GM18508 (cell line): ENCODE data around the gene SPC24.
A peak's percentile ranks its signal among the peaks of the same experiment; 100 is the strongest.

Experiments
- ATAC-seq: cut with Tn5 transposase; IDR thresholded peaks from one replicate; pipeline ENCODE4 v1.9.1; 2021; ENCODE audit warnings: moderate number of reproducible peaks; ENCODE audit not compliant: insufficient read depth, unreplicated experiment

SPC24 gene, protein sequence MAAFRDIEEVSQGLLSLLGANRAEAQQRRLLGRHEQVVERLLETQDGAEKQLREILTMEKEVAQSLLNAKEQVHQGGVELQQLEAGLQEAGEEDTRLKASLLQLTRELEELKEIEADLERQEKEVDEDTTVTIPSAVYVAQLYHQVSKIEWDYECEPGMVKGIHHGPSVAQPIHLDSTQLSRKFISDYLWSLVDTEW

DNA sequence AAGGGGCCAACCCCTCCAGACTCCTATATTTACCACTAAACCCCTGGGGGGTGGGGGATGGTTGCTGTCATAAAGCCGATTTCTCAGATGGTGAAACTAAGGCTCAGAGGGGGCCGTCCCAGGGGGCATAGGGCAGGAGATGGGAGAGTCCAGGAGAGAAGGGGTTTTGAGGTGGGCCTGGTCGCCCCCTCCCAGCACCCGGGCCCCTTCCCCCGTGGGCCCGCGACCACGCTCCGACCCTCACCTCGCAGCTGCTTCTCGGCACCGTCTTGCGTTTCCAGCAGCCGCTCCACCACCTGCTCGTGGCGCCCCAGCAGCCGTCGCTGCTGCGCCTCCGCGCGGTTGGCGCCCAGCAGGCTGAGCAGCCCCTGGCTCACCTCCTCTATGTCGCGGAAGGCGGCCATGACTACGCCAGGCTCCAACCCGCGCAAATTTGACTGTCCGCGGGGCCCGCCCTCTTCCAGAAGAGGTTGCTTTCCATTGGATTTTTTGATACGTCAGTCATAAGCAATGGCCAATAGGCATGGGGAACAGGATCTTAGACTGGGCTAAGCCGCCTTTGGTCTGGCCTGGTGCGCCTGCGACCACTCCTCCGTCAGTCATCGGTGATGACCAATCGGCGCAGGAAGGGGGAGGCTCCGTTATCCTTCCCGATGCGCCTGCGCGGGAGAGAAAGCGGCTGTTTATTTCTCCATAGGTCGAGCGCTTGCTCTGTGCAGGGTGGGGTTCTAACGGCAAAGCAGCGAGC, at the start of gene SPC24:
SPC24 (minus strand) TSS at position 410 of the 748 bp plus-strand sequence; CDS start at position 404, 6 bp downstream.
- ATAC-seq: peak; percentile 97

DNA sequence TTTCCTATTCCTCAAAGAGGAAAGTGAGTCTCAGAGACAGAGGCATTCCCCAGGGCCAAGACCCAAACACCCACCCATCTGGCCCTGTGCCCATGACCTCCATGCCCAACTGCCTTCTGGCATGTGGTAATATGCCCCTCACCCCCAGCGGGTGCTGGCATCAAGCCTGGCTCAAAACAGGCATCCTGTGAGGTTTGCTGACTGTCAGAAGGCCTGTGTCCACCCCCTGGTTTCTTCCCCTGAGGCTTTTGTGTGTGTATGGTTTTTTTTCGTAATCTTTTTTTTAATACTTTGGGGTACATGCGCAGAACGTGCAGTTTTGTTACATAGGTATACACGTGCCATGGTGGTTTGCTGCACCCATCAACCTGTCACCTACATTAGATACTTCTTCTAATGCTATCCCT, 49.4 kb upstream of the SPC24 start:
- ATAC-seq: no peak

DNA sequence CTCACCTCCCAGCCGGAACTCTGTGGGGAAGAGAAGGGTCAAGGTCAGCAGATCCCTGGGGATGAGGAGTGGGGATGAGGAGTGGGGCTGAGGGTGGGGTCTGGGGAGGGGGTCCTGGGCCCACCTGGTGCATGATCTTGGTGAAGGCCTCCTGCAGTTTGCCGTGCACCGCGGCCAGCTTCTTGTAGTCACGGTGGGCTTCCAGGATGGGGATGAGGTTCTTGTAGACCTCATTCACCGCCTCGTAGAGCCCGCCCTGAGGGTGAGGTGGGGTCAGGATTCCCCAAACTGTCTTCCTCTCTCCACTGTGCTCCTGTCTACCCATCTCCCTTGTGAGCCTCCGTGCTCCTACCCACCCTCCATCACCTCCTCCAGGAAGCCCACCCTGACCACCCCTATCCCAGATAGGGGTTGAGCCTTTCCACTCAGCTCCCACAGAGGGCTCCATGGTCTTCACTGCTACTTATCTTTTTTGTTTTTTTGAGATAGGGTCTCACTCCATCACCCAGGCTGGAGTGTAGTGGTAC, 48.6 kb upstream of the SPC24 start:
- ATAC-seq: no peak

DNA sequence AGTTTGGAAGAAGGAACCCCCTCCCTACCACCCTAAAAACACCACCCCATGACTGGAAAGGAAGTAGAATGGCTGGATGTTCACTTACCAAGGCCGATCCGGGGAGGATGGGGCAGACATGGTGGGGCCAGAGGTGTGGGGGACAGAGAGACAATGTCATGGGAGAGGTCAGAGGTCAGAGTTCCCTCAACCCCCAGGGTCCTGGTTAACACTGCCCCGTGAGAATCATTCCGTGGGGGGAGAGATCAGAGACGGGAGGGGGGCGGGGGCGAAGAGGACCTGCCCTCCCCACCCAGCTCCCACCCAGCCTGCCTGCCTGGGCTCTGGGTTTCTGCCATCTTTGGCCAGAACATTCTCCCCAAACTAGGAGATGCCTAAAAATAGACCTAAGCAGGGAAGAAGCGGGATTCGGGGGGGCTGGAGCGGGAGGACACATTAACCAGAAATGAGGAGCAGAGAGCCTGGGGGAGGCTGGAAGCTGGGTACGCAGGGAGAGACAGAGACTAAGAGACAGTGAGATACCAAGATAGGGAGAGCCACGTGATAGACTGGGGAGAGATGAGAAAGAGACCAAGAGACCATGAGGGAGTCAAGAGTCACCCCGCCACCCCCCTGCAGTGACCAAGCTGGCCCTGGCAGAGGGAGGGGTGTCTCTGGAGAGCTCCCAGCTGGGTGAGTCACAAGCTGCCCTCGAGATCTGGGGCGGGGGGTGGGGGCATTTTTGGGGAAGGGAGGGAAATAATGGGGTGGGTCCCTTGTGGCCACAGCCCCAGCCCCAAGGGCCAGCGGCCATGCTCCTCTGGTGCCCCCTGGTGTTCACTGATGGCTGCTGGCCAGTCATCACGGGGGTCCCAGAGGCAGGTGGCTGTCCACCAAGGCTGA, 47.9 kb upstream of the SPC24 start:
- no peak for ATAC-seq

DNA sequence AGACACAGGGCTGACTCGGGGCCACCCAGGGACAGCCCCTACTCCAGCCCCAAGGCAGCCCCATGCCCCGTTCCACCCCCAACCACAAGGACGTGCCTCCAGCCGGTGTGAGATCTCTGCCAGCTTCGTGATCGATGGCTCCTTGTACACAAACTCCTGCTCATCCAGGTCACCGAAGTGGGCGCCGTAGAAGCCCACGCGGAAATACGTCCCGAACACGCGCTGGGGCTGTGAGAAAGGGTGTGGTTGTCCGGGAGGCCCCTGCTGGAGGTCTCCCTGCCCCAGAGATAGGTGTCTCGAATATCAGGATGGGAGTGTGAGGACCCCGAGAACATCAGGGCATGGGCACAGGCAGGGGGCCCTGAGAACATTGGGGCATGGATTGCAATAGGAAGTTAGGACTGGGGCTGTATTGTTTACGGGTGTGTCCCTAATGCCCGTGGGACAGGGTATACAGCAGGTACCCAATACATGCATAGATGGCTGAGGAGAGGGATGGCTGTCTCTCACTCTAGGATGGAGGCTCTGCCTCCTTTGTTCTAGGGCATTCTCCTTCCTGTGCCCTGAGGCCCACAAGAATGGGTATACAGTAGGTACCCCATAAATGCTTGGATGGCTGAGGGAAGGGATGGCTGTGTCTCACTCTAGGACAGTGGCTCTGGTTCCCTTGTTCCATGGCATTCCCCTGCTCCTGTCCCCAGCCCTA, 47.1 kb upstream of the SPC24 start:
- no peak for ATAC-seq

DNA sequence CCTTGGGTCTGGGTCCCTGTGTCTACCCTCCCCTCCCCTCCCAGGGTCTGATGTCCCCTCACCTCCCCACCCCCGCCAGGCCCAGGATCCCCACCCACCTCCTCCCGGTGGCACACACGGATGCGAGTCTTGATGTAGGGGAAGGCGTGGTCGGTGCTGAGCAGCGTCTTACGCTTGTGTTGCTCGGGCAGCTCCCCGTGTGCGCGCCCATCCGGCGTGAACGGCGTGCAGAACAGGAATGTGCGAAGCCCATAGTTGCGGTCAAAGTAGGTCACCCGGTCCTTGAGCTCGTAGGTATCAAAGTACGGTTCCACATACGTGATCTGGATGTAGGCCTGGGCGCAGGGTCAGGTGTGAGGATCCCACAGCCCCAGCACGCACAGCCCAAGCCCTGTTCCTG, 46.2 kb upstream of the SPC24 start:
- no peak for ATAC-seq

DNA sequence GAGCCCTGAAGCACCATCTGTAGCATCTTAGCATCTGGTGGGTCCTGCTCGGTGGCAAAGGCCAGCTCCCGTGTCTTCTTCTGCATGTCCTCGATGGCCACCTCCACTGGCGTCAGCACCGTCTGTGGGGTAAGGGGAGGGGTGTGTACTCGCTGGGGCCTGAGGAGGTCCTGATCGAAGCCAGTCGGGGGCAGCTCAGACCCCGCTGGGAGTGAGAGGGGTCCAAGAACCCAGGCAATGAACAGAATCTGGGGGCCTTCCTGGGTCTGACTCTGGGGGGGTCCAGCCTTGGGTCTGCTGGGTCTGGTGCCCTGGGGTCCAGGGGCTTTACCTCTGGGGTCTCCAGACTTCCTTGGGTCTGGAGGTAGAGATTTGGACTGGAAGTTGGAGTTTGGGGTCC, 45.3 kb upstream of the SPC24 start:
- no peak for ATAC-seq

DNA sequence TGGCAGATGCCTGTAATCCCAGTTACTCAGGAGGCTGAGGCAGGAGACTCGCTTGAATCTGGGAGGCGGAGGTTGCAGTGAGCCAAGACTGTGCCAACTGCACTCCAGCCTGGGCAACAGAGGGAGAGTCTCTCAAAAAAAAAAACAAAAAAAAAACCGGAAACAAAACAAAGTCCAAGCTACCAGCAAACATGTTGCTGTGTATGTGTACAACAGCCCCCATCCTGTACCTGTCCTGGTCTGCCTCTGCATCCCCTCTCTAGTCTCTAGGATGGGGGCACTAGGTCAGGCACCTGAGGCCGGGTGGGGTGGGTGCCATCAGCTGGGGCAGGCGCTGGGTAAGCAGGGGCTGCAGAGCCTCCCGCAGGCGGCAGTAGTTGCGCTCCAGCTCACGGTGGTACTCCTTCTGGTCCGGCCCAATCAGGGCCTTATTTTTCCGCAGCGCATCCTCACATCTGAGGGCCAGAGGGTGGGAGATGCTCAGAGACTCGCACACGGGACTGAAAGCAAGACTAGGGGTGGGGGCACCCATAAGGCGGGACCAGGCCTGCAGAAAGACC, 44.5 kb upstream of the SPC24 start:
- ATAC-seq: no peak

DNA sequence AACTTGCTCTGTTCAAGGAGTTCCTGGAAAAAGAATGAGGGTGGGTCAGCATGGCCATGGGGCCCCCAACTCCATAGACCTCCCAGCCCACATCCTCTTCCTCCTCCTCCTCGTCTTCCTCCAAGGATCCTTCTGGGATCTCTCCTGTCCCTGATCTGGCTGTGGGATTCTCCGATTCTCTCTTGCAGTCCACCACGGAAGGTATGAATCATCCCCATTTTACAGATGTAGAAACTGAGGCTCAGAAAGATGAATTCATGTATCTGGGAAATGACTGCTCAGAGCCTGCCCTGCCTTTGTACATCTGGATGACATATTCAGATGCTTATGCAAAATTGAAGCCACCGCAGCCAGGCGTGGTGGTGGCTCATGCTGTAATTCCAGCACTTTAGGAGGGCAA, 43.9 kb upstream of the SPC24 start:
- ATAC-seq: no peak

DNA sequence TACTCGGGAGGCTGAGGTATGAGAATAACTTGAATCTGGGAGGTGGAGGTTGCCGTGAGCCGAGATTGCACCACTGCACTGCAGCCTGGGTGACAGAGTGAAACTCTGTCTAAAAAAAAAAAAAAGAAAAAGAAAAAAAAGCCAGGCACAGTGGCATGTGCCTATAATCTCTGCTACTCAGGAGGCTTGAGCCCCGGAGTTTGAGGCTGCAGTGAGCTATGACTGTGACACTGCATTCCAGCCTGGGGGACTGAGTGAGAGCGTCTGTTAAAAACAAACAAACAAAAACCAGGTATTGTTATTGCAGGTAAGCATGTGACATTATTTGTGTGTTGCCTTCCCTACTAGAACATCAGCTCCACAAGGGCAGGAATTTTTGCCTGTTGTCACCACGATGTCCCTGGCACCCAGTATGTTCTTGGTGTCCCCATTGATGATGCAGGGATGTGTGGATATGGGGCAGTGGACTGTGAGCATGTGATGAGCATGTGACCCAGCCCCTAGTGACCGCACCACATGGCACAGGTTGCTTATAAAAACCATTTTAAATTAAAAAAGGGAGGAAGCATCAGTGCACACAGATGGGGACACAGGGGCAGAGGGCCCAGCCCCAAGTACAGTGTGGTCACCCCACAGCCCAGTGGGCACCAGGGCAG, 43.3 kb upstream of the SPC24 start:
- ATAC-seq: no peak

DNA sequence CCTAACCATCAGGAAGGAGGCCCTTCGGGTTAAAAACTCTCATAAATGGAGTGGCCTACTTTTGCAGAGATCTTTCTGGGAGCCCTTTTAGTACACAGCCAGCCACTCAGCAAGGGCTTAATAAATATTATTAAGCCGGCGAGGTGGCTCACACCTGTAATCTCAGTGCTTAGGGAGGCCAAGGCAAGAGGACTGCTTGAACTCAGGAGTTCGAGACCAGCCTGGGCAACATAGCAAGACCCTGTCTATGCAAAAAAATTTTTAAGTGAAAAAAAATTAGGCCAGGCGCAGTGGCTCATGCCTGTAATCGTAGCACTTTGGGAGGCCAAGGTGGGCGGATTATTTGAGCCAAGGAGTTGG, 42.6 kb upstream of the SPC24 start:
- no peak for ATAC-seq

DNA sequence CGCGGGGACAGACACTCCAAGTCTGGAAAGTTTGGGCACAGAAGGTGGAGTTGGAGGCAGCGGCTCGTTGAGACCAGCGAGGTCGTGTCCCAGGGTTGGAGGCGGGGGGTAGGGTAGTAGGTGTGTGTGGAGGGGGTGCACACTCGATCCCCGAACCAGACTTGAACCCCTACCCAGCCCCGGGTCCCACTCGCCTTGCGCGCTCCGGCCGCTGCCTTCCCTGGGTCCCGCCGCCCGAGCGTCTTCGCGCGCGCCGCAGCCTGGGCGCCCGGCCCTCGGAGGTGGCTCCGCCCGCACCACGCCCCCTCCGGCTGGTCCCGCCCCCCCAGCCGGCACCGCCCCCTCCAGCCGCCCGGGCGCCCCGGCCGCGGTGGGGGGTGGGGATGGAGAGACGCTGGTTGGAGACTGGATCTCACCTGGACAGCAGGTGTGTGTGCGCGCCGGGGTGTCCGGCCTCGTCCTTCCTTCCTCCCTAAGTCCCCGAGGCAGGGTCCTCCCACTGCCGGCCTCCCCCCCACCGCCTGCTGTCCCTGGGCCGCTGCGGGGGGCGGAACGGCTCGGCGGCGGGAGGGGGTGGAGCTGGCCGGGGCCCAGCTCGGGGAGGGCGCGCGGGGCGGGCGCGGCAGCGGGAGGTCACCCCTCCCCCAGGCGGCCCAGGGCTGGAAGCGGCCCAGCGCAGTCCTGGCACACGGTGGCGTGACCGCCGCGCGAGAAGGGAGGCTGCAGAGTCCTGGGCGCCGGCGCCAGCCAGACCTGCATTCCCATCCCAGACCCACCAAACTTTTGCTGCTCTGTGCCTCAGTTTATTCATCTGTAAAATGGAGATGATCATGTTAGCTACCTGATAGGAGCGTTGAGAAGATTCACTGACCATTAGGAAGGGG, 42.0 kb upstream of the SPC24 start, which contains the start of gene KANK2:
KANK2 (minus strand) TSS at position 255 of the 884 bp plus-strand sequence. CDS start 3,034 bp downstream, outside the sequence.
- no peak for ATAC-seq

DNA sequence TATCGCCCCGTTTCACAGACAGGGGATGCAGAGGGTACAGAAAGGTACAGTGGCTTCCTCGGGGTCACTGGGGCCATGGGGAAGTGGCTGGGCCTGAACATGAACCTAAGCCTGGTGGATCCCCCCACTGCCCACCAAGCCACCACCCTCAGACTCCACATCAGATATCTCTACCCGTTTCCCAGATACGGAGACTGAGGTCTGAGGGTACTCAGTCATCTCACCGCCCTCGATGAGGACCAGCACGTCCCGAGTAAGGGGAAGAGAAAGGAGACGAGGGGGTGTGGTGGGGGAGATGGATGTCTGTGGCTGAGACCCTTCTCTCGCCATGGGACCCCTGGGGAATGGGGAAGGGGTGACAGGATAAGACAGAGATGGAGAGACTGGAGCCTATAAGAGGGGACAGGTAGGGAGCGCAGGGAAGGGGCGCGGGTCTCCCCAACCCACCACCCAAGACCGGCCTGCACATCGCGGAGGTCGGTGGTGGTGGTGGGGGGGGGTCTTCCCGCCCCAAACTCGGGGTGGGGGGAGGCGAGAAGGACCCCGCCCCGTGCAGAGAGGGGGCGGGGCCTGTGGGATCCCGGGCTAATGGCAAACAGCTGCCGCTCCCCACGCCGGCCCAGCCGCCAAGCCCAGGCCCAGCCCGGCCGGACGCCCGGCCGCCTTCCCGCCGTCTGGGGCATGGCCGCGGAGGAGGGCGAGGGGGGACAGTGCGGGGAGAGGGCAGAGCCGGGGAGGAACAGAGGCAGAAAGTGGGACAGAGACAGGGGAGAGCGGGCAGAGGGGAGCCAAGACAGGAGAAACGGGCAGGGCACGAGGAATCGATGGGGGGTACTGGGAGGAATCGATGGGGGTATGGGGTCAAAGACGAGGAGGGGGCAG, 41.1 kb upstream of the SPC24 start:
- ATAC-seq: no peak

DNA sequence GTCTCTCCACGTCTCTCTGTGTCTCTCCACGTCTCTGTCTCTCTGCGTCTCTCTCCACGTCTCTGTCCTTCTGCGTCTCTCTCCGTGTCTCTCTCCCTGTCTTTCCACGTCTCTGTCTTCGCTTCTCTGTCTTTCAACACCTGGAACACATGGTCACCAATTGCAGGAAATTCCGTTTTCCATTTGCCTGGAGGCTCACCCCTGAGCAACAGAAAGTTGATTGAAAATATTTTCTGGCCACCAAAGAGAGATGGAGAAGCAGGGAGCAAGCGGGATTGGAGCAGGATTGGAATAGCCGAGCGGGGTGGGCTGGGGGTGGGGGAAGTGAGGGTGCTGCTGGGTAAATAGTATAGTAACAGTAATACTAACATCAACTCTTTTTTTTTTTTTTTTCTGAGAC, 40.1 kb upstream of the SPC24 start:
- ATAC-seq: no peak

DNA sequence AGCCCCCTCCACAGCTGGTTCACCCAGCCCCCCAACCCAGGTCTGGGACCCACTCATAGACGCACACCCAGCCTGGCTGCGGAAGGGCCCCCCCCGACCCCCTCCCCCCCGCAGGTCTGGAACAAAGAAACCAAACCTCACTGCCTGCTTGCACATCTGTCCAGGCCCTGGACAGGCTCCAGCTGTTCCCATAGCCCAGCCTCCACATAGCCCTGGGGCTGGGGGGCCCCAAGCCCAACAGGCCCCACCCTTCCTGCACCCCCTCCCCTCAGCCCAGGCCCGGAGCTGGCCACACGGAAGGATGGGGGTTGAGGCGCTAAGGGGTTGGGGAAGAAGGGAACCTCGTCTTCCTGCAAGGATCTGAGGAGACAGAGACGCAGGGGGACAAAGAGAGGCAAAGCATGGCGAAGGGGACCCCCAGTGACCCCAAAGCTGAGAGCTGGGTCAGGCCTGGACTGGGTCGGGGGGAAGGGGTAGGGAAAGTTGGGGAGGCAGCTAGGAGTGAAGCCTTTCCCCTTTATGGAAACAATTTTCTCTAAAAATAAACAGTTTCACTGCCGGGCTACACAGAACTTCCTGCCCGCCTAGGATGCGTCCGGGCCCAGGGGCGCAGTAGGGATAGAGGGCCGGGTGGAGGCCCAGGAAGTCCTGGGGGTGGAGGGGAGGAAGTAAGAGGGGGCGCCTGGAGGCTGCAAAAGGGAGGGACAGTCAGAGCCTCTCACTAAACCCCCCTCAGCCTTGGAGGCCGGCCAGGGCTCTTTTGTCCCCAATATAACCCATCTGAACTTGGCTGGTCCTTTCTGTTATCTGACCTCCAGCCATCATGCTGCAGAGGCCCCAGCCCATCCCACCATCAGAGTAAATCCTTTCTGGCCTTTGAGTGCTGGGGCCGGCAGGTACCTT, 39.3 kb upstream of the SPC24 start:
- no peak for ATAC-seq

DNA sequence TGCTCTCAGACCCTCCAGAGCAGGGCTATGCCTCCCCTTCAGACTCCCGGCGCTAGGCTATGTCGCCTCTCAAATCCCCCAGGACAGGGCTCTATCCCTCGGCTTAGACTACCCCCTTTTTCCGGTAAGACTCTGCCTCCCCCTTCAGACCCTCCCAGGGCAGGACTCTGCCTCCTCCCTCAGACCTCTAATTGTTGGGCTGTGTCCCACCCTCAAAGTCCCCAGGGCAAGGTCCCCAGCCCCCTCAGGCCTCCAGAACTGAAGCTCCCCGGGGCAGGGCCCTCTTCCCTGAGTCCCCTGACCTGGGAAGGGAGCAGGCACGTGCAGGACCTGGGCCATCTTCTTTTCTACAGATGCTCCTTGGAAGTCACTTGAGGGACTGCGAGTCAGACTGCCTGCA, 38.6 kb upstream of the SPC24 start:
- ATAC-seq: no peak
